Neural crest cell (in vitro differentiated cells): Measurements from ENCODE around the gene CNOT11. TPM values are rescaled to one million over a fixed set of nuclear protein-coding genes. Genes with fewer than 3 reads are reported as not detected.

ENCODE experiments used
- DNase-seq: peaks from one replicate; pipeline ENCODE4 v3.0.0; 2021; ENCODE audit warnings: low read depth, mixed read lengths, low spot score
- H3K27ac Mint-ChIP-seq: one replicate; pipeline ENCODE4 v1.8.0; 2021; ENCODE audit warnings: mild to moderate bottlenecking, mixed read lengths; ENCODE audit not compliant: unreplicated experiment
- H3K27me3 Mint-ChIP-seq: 2 replicates; pipeline ENCODE4 v1.8.0; 2021; ENCODE audit warnings: low read depth, mild to moderate bottlenecking, mixed read lengths
- H3K36me3 Mint-ChIP-seq: 2 replicates; pipeline ENCODE4 v1.8.0; 2021; ENCODE audit warnings: low read depth, mild to moderate bottlenecking, mixed read lengths
- H3K4me1 Mint-ChIP-seq: 2 replicates; pipeline ENCODE4 v1.8.0; 2021; ENCODE audit warnings: mixed read lengths
- H3K4me3 Mint-ChIP-seq: one replicate; pipeline ENCODE4 v1.8.0; 2021; ENCODE audit warnings: mild to moderate bottlenecking, mixed read lengths
- H3K9me3 Mint-ChIP-seq: 2 replicates; pipeline ENCODE4 v1.8.0; 2021; ENCODE audit warnings: mixed read lengths
- CTCF ChIP-seq: fragments of 200-600 bp; sonication (generic); conservative IDR thresholded peaks from 2 replicates; pipeline ENCODE4 v1.5.0; 2021; ENCODE audit warnings: antibody characterized with exemption, mild to moderate bottlenecking
- total RNA-seq: library from RNA; stranded (reverse); gene quantifications from 2 replicates; pipeline ENCODE4 v1.2.1, GENCODE V29; 2021

The CNOT11 gene
- total RNA-seq, 1 donor from 2014 or later: 48.2 TPM

GRCh38 chr2:101272045-101272784 is 19.5 kb downstream of the CNOT11 start:
- Mint-ChIP-seq H3K27me3 (no peaks in the 10 kb centered on the region), H3K4me1 (no peaks in the 10 kb centered on the region), H3K27ac (no peak overlapping the region), H3K4me3 (no peak overlapping the region), H3K9me3 (no peaks in the 10 kb centered on the region), H3K36me3 (peaks cover 16% of the 10 kb centered on the region)
- DNase-seq: no peak
- TF ChIP-seq CTCF: no peak

GRCh38 chr2:101273056-101273455 is 20.4 kb downstream of the CNOT11 start:
- no peak for TF ChIP-seq CTCF
- peaks cover 16% of the 10 kb centered on the region for H3K36me3 Mint-ChIP-seq
- no peak for DNase-seq
- no peak overlapping the region for H3K4me3 Mint-ChIP-seq
- no peaks in the 10 kb centered on the region for H3K4me1 Mint-ChIP-seq
- no peaks in the 10 kb centered on the region for H3K9me3 Mint-ChIP-seq
- no peaks in the 10 kb centered on the region for H3K27me3 Mint-ChIP-seq
- no peak overlapping the region for H3K27ac Mint-ChIP-seq

- no peaks in the 10 kb centered on the region for H3K9me3 Mint-ChIP-seq
- H3K27ac Mint-ChIP-seq: no peak overlapping the region
- no peak for TF ChIP-seq CTCF
- H3K27me3 Mint-ChIP-seq: no peaks in the 10 kb centered on the region
- no peaks in the 10 kb centered on the region for H3K4me1 Mint-ChIP-seq
- DNase-seq: no peak
- H3K36me3 Mint-ChIP-seq: peaks cover 13% of the 10 kb centered on the region
- no peak overlapping the region for H3K4me3 Mint-ChIP-seq
Observed at GRCh38 chr2:101274142-101274541, 21.5 kb downstream of the CNOT11 start.

- no peak for DNase-seq
- no peaks in the 10 kb centered on the region for H3K4me1 Mint-ChIP-seq
- H3K36me3 Mint-ChIP-seq: peaks cover 18% of the 10 kb centered on the region
- H3K27ac Mint-ChIP-seq: no peak overlapping the region
- no peaks in the 10 kb centered on the region for H3K27me3 Mint-ChIP-seq
- no peak for TF ChIP-seq CTCF
- no peaks in the 10 kb centered on the region for H3K9me3 Mint-ChIP-seq
- H3K4me3 Mint-ChIP-seq: no peak overlapping the region
Observed at GRCh38 chr2:101277111-101277510, 24.4 kb downstream of the CNOT11 start.

- H3K9me3 Mint-ChIP-seq: no peaks in the 10 kb centered on the region
- H3K4me1 Mint-ChIP-seq: no peaks in the 10 kb centered on the region
- H3K27ac Mint-ChIP-seq: no peak overlapping the region
- H3K27me3 Mint-ChIP-seq: no peaks in the 10 kb centered on the region
- H3K4me3 Mint-ChIP-seq: no peak overlapping the region
- peaks cover 18% of the 10 kb centered on the region for H3K36me3 Mint-ChIP-seq
- DNase-seq: no peak
- TF ChIP-seq CTCF: no peak
Observed at GRCh38 chr2:101278925-101279324, 26.2 kb downstream of the CNOT11 start.
